Measurements from ENCODE around the gene APLP1. TPM values are rescaled to one million over a fixed set of nuclear protein-coding genes. Genes with fewer than 3 reads are reported as not detected.
"Not testable (repeated sequence)": the region's sequence is repeated elsewhere in the genome, so short reads cannot be mapped to it uniquely, and the experiment has no call there.

APLP1 gene
- total RNA-seq, 4 donors from 2014 or later: 1.1 to 10.1 (median 2.3) TPM

DNA sequence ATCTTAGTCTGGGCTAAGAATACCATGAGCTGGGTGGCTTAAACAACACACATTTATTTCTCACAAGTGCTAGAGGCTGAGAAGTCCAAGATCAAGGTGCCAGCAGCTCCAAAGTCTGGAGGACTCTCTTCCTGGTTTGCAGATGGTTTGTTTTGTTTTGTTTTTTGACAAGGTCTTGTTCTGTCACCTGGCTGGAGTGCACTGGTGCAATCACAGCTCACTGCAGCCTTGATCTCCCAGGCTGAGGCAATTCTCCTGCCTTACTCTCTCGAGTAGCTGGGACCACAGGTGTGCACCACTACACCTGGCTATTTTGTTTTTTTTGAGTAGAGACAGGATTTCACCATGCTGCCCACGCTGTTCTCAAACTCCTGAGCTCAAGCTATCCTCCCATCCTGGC lies 15.5 kb downstream of the APLP1 start:
- TF ChIP-seq, protein P1, sequence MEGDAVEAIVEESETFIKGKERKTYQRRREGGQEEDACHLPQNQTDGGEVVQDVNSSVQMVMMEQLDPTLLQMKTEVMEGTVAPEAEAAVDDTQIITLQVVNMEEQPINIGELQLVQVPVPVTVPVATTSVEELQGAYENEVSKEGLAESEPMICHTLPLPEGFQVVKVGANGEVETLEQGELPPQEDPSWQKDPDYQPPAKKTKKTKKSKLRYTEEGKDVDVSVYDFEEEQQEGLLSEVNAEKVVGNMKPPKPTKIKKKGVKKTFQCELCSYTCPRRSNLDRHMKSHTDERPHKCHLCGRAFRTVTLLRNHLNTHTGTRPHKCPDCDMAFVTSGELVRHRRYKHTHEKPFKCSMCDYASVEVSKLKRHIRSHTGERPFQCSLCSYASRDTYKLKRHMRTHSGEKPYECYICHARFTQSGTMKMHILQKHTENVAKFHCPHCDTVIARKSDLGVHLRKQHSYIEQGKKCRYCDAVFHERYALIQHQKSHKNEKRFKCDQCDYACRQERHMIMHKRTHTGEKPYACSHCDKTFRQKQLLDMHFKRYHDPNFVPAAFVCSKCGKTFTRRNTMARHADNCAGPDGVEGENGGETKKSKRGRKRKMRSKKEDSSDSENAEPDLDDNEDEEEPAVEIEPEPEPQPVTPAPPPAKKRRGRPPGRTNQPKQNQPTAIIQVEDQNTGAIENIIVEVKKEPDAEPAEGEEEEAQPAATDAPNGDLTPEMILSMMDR (IDR thresholded peaks at IDR 0.05): no peak
- no peak for DNase-seq (ENCODE audit: low spot score)
- ATAC-seq (ENCODE audit: low FRiP score): no peak

DNA sequence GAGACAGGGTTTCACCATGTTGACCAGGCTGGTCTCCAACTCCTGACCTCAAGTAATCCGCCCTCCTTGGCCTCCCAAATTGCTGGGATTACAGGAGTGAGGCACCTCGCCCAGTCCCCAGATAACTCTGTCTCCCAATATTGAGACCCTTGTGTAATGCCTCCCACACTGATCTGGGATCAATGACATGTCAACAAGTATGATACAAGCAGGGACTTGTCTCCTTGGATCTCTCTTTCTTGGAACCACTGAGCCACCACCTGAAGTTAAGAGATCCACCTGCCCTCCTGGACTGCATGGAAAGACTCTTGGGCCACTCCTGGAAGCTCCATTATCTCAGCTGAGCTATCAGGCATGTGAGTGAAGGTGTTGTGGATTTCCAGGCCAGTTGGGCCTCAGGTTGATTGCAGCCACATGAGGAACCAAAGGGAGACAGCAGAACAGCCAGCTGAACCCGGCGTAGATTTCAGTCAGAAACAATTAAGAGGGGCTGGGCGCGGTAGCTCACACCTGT lies 16.9 kb downstream of the APLP1 start:
- no peak for DNase-seq (ENCODE audit: low spot score)
- TF ChIP-seq, protein P1 (IDR thresholded peaks at IDR 0.05): no peak
- no peak for ATAC-seq (ENCODE audit: low FRiP score)

- no peak for DNase-seq (ENCODE audit: low spot score)
- TF ChIP-seq, protein P1 (IDR thresholded peaks at IDR 0.05): no peak
- no peak for ATAC-seq (ENCODE audit: low FRiP score)
Observed at GRCh38 chr19:35885904-35886303, 17.5 kb downstream of the APLP1 start.

- TF ChIP-seq, protein P1 (IDR thresholded peaks at IDR 0.05): no peak
- no peak for ATAC-seq (ENCODE audit: low FRiP score)
Observed at GRCh38 chr19:35887197-35887596, 18.8 kb downstream of the APLP1 start.

DNA sequence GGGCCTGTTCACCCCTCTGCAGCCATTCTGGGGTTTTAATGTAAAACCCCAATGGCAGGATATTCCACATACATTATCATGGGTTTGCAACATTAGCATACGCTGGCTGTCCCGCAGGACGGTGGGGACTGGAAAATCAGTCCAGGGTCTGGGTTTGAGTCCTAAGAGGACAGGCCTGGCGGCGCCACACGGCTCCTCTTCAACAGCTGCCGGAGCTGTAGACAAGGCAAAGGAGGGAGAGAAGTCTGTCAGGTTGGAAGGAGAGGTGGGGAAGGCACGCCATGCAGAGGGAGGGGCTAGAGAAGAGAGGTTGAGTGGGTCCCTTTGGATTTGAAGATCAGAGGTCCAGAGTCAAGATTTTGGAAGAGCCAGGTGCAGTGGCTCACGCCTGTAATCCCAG lies 20.0 kb downstream of the APLP1 start:
- DNase-seq (ENCODE audit: low spot score) (no peak), ATAC-seq (ENCODE audit: low FRiP score) (no peak)
- TF ChIP-seq, protein P1 (IDR thresholded peaks at IDR 0.05): no peak

More at GRCh38 chr19:35887197-35887596, 18.8 kb downstream of the APLP1 start:
- no peak for DNase-seq (ENCODE audit: low spot score)

- ATAC-seq (ENCODE audit: low FRiP score) (no peak), DNase-seq (ENCODE audit: low spot score) (no peak)
- TF ChIP-seq, protein P1 (IDR thresholded peaks at IDR 0.05): no peak
Observed at GRCh38 chr19:35889370-35890112, 21.2 kb downstream of the APLP1 start.

- ATAC-seq (ENCODE audit: low FRiP score) (no peak), DNase-seq (ENCODE audit: low spot score) (no peak)
- TF ChIP-seq, protein P1 (IDR thresholded peaks at IDR 0.05): no peak
Observed at GRCh38 chr19:35890113-35890650, 21.8 kb downstream of the APLP1 start.

GRCh38 chr19:35891819-35892218 lies 23.4 kb downstream of the APLP1 start:
- ATAC-seq (ENCODE audit: low FRiP score); DNase-seq (ENCODE audit: low spot score): not testable (repeated sequence)
